ENCODE measurements around the gene ACBD6. TPM values are rescaled to one million over a fixed set of nuclear protein-coding genes. Genes with fewer than 3 reads are reported as not detected.
"Not testable (repeated sequence)": the region's sequence is repeated elsewhere in the genome, so short reads cannot be mapped to it uniquely, and the experiment has no call there.

The ACBD6 gene
- total RNA-seq, 1 experiment from 2014 or later, result 48.5 TPM

DNA sequence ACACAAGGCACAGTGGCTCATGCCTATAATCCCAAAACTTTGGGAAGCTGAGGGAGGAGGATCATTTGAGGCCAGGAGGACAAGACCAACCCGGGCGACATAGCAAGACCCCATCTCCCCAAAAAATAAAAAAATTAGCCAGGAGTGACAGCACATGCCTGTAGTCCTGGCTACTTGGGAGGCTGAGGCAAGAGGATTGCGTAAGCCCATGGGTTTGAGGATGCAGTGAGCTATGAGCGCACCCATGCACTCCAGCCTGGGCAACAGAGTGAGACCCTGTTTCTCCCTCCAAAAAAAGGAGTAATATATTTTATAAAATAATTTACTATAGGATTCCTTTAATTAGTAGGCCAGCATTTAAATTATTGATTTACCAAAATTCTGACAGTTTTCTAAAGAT lies 89.8 kb downstream of the ACBD6 start:
- ChIA-PET CTCF (no interaction called here), POLR2A (no interaction called here)
- Histone ChIP-seq H3K9me3 (ENCODE audit: control insufficient read depth, insufficient read depth, low read depth, low read length) (no peaks in the 10 kb centered on the region), H3K27me3 (ENCODE audit: control insufficient read depth, insufficient read depth, low read length) (no peaks in the 10 kb centered on the region), H3K27ac (ENCODE audit: low read length) (no peak overlapping the region), H3K36me3 (ENCODE audit: control insufficient read depth, insufficient read depth, low read length) (no peaks in the 10 kb centered on the region; the same call in 1 of the 2 replicates), H3K4me1 (ENCODE audit: control insufficient read depth, insufficient read depth, low read length) (no peaks in the 10 kb centered on the region), H3K4me3 (ENCODE audit: low read depth in 2 of 2, low read length in 2 of 2) (no peak overlapping the region)
- TF ChIP-seq, protein P1, sequence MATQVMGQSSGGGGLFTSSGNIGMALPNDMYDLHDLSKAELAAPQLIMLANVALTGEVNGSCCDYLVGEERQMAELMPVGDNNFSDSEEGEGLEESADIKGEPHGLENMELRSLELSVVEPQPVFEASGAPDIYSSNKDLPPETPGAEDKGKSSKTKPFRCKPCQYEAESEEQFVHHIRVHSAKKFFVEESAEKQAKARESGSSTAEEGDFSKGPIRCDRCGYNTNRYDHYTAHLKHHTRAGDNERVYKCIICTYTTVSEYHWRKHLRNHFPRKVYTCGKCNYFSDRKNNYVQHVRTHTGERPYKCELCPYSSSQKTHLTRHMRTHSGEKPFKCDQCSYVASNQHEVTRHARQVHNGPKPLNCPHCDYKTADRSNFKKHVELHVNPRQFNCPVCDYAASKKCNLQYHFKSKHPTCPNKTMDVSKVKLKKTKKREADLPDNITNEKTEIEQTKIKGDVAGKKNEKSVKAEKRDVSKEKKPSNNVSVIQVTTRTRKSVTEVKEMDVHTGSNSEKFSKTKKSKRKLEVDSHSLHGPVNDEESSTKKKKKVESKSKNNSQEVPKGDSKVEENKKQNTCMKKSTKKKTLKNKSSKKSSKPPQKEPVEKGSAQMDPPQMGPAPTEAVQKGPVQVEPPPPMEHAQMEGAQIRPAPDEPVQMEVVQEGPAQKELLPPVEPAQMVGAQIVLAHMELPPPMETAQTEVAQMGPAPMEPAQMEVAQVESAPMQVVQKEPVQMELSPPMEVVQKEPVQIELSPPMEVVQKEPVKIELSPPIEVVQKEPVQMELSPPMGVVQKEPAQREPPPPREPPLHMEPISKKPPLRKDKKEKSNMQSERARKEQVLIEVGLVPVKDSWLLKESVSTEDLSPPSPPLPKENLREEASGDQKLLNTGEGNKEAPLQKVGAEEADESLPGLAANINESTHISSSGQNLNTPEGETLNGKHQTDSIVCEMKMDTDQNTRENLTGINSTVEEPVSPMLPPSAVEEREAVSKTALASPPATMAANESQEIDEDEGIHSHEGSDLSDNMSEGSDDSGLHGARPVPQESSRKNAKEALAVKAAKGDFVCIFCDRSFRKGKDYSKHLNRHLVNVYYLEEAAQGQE (IDR thresholded peaks at IDR 0.05; ENCODE audit: insufficient read depth in 1 of 2, low read depth in 2 of 2, low read length in 1 of 2), result no peak
- TF ChIP-seq, protein P2, sequence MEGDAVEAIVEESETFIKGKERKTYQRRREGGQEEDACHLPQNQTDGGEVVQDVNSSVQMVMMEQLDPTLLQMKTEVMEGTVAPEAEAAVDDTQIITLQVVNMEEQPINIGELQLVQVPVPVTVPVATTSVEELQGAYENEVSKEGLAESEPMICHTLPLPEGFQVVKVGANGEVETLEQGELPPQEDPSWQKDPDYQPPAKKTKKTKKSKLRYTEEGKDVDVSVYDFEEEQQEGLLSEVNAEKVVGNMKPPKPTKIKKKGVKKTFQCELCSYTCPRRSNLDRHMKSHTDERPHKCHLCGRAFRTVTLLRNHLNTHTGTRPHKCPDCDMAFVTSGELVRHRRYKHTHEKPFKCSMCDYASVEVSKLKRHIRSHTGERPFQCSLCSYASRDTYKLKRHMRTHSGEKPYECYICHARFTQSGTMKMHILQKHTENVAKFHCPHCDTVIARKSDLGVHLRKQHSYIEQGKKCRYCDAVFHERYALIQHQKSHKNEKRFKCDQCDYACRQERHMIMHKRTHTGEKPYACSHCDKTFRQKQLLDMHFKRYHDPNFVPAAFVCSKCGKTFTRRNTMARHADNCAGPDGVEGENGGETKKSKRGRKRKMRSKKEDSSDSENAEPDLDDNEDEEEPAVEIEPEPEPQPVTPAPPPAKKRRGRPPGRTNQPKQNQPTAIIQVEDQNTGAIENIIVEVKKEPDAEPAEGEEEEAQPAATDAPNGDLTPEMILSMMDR (IDR thresholded peaks at IDR 0.05), result no peak
- TF ChIP-seq POLR2AphosphoS5 (IDR thresholded peaks at IDR 0.05; ENCODE audit: low read depth, low read length) (no peak), TCF7L2 (IDR thresholded peaks at IDR 0.05; ENCODE audit: low read depth, low read length) (no peak), SIN3A (IDR thresholded peaks at IDR 0.05; ENCODE audit: borderline replicate concordance, insufficient read depth, low read depth, low read length) (no peak)
- ATAC-seq (no peak), DNase-seq (ENCODE audit: low read depth, low spot score) (no peak)
- intact Hi-C loops (cut with micrococcal nuclease; ENCODE audit: unreplicated experiment), result no loop called here
- BruUV-seq (replicated peaks), result no TSS peak
- in situ Hi-C loops (cut with HindIII; ENCODE audit: low pct_unique_long_range_greater_than_20kb, low sequenced_read_pairs), result no loop called here

DNA sequence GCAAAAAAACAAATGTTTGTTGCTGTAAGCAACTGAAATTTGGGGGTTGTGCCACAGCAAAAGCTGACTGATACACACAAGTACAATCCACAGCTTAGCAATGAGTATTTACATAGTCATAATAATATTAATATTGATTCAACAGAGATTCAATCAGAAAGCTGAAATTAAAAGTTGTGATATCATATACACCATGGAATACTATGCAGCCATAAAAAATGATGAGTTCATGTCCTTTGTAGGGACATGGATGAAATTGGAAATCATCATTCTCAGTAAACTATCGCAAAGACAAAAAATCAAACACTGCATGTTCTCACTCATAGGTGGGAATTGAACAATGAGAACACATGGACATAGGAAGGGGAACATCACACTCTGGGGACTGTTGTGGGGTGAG lies 94.2 kb downstream of the ACBD6 start:
- H3K27me3 ChIP-seq (ENCODE audit: control insufficient read depth, insufficient read depth, low read length); BruUV-seq (replicated peaks); H3K36me3 ChIP-seq (ENCODE audit: control insufficient read depth, insufficient read depth, low read length); H3K27ac ChIP-seq (ENCODE audit: low read length); H3K4me1 ChIP-seq (ENCODE audit: control insufficient read depth, insufficient read depth, low read length); H3K4me3 ChIP-seq (ENCODE audit: low read depth in 2 of 2, low read length in 2 of 2); ATAC-seq; intact Hi-C loops (cut with micrococcal nuclease; ENCODE audit: unreplicated experiment); H3K9me3 ChIP-seq (ENCODE audit: control insufficient read depth, insufficient read depth, low read depth, low read length); DNase-seq (ENCODE audit: low read depth, low spot score); CTCF ChIA-PET; in situ Hi-C loops (cut with HindIII; ENCODE audit: low pct_unique_long_range_greater_than_20kb, low sequenced_read_pairs): not testable (repeated sequence)
- POLR2A ChIA-PET, result interaction anchor here (0.5 kb wide), 1 partner anchor 37 kb away, joined by 4 read pairs; no protein-coding TSS in a partner anchor

DNA sequence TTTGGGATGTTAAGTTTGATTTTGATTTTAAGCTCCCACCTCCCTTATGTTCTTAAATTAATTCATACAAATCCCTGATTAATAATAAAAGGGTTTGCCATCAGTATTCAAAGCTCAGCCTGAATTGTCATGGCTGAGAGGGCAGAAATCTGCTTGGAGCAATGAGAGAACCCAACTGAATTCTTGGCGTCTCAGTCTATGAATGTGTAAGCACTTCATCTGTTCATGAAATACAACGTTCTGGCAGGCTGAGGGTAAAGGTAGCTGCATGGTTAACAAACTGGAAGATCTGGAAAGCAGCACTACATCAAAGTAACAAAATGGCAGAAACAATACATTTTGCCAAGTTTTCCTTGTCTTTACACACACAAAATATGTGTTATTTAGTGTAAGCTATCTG lies 95.3 kb downstream of the ACBD6 start:
- in situ Hi-C loops (cut with HindIII; ENCODE audit: low pct_unique_long_range_greater_than_20kb, low sequenced_read_pairs) (no loop called here), intact Hi-C loops (cut with micrococcal nuclease; ENCODE audit: unreplicated experiment) (no loop called here)
- Histone ChIP-seq H3K4me1 (ENCODE audit: control insufficient read depth, insufficient read depth, low read length) (no peaks in the 10 kb centered on the region), H3K36me3 (ENCODE audit: control insufficient read depth, insufficient read depth, low read length) (peaks cover 3% of the 10 kb centered on the region; the same call in 1 of the 2 replicates), H3K27ac (ENCODE audit: low read length) (no peak overlapping the region), H3K27me3 (ENCODE audit: control insufficient read depth, insufficient read depth, low read length) (no peaks in the 10 kb centered on the region), H3K4me3 (ENCODE audit: low read depth in 2 of 2, low read length in 2 of 2) (no peak overlapping the region), H3K9me3 (ENCODE audit: control insufficient read depth, insufficient read depth, low read depth, low read length) (no peaks in the 10 kb centered on the region)
- TF ChIP-seq SIN3A (IDR thresholded peaks at IDR 0.05; ENCODE audit: borderline replicate concordance, insufficient read depth, low read depth, low read length) (no peak), POLR2AphosphoS5 (IDR thresholded peaks at IDR 0.05; ENCODE audit: low read depth, low read length) (no peak), TCF7L2 (IDR thresholded peaks at IDR 0.05; ENCODE audit: low read depth, low read length) (no peak)
- TF ChIP-seq, protein P1 (IDR thresholded peaks at IDR 0.05; ENCODE audit: insufficient read depth in 1 of 2, low read depth in 2 of 2, low read length in 1 of 2), result no peak
- TF ChIP-seq, protein P2 (IDR thresholded peaks at IDR 0.05), result no peak
- POLR2A ChIA-PET, result interaction anchor here (0.5 to 0.6 kb wide), 2 partner anchors 56 to 173 kb away, joined by 3 read pairs; no protein-coding TSS in a partner anchor
- DNase-seq (ENCODE audit: low read depth, low spot score), result no peak
- CTCF ChIA-PET, result no interaction called here
- no TSS peak for BruUV-seq (replicated peaks)
- ATAC-seq, result no peak

All from Panc1 (cell line).